Stimulated activated CD4-positive, alpha-beta T cell treated with anti-CD3 and anti-CD28 coated beads, Interleukin-2, amount 100 ng/mL, for 4 hours (primary cell): ENCODE measurements around the gene MMP3.

Experiments used
- DNase-seq: peaks from one replicate; pipeline ENCODE4 v3.0.0-alpha.2; 2020; ENCODE audit warnings: low read depth

The MMP3 gene

GRCh38 chr11:102831489-102832440 lies 11.6 kb downstream of the MMP3 start:
- DNase-seq = no peak

GRCh38 chr11:102831128-102831488 lies 12.3 kb downstream of the MMP3 start:
- DNase-seq = no peak

GRCh38 chr11:102830001-102830727 lies 13.2 kb downstream of the MMP3 start:
- DNase-seq = no peak

GRCh38 chr11:102829316-102830000 lies 14.0 kb downstream of the MMP3 start:
- no peak for DNase-seq

- DNase-seq = no peak
Observed at GRCh38 chr11:102824556-102824955, 18.9 kb downstream of the MMP3 start.

GRCh38 chr11:102819491-102819890 lies 23.9 kb downstream of the MMP3 start:
- no peak for DNase-seq

- DNase-seq = no peak
Observed at GRCh38 chr11:102813484-102813883, 29.9 kb downstream of the MMP3 start.

- no peak for DNase-seq
Observed at GRCh38 chr11:102812188-102812587, 31.2 kb downstream of the MMP3 start.

- no peak for DNase-seq
Observed at GRCh38 chr11:102810950-102811660, 32.3 kb downstream of the MMP3 start.

- no peak for DNase-seq
Observed at GRCh38 chr11:102809971-102810370, 33.4 kb downstream of the MMP3 start.

GRCh38 chr11:102807921-102808320 lies 35.5 kb downstream of the MMP3 start:
- no peak for DNase-seq

GRCh38 chr11:102806296-102806695 lies 37.1 kb downstream of the MMP3 start:
- no peak for DNase-seq

- no peak for DNase-seq
Observed at GRCh38 chr11:102802341-102802740, 41.1 kb downstream of the MMP3 start.

- DNase-seq = no peak
Observed at GRCh38 chr11:102800767-102801166, 42.6 kb downstream of the MMP3 start.

GRCh38 chr11:102799681-102800340 lies 43.6 kb downstream of the MMP3 start:
- DNase-seq = no peak

- no peak for DNase-seq
Observed at GRCh38 chr11:102798012-102798746, 45.2 kb downstream of the MMP3 start, which contains the start of gene MMP1. Gene MMP1 (minus strand): TSS chr11:102798160. CDS start chr11:102798092, 68 bp downstream.

- DNase-seq = no peak
Observed at GRCh38 chr11:102794382-102794781, 49.0 kb downstream of the MMP3 start.

- no peak for DNase-seq
Observed at GRCh38 chr11:102793677-102794290, 49.6 kb downstream of the MMP3 start.

- no peak for DNase-seq
Observed at GRCh38 chr11:102792604-102793003, 50.8 kb downstream of the MMP3 start.
